IMR-90 (cell line): ENCODE results near the gene SEPTIN2. TPM values are rescaled to one million over a fixed set of nuclear protein-coding genes. Genes with fewer than 3 reads are reported as not detected.

Experiments
- ATAC-seq: fragments of 200-7000 bp; cut with Tn5 transposase; 2 replicates; pipeline ENCODE4 v1.9.1; 2020; ENCODE audit warnings: low read depth, mild to moderate bottlenecking, moderate library complexity
- BruUV-seq: library from RNA; stranded (reverse); fragments of 400-500 nt; replicated peaks from 2 replicates; lab custom pipeline; 2021; lab: Mats Ljungman, UMichigan
- CTCF ChIA-PET: fragments of 300-600 bp; formaldehyde crosslinking; extraction: SDS; loops from one replicate; lab custom pipeline; 2021; ENCODE audit warnings: antibody characterized with exemption; lab: Yijun Ruan, JAX
- POLR2A ChIA-PET: fragments of 300-600 bp; sonication (Branson Sonifier 250); formaldehyde crosslinking; loops from one replicate; lab custom pipeline; 2022; ENCODE audit warnings: antibody characterized with exemption; ENCODE audit not compliant: unreplicated experiment; lab: Charles Lee
- DNase-seq: peaks from one replicate; pipeline ENCODE4 v3.0.0; 2013
- H2AFZ ChIP-seq: replicated peaks from 2 replicates; pipeline ENCODE3; 2013; ENCODE audit warnings: low read length, mild to moderate bottlenecking; ENCODE audit not compliant: poor library complexity
- H2AK5ac ChIP-seq: 2 replicates; pipeline ENCODE4 v1.6.1; 2013; ENCODE audit warnings: low read depth, low read length, inconsistent platforms
- H2AK9ac ChIP-seq: replicated peaks from 2 replicates; pipeline ENCODE3; 2013; ENCODE audit warnings: mild to moderate bottlenecking, low read depth, low read length, moderate library complexity; ENCODE audit not compliant: poor library complexity
- H2BK120ac ChIP-seq: 2 replicates; pipeline ENCODE4 v1.6.1; 2013; ENCODE audit warnings: low read depth, low read length, inconsistent platforms
- H2BK15ac ChIP-seq: 3 replicates; pipeline ENCODE4 v1.6.1; 2013; ENCODE audit warnings: low read depth, low read length, inconsistent platforms
- H2BK20ac ChIP-seq: 2 replicates; pipeline ENCODE4 v1.6.1; 2013; ENCODE audit warnings: low read depth, mild to moderate bottlenecking, inconsistent platforms, low read length, moderate library complexity
- H2BK5ac ChIP-seq: 2 replicates; pipeline ENCODE4 v1.6.1; 2013; ENCODE audit warnings: mild to moderate bottlenecking, low read depth, low read length, inconsistent platforms; ENCODE audit not compliant: poor library complexity, severe bottlenecking
- H3K14ac ChIP-seq: replicated peaks from 2 replicates; pipeline ENCODE4 v1.6.1; 2013; ENCODE audit warnings: low read depth, low read length, inconsistent platforms
- H3K18ac ChIP-seq: 2 replicates; pipeline ENCODE4 v1.6.1; 2013; ENCODE audit warnings: low read depth, low read length, control low read depth
- H3K23ac ChIP-seq: 2 replicates; pipeline ENCODE4 v1.6.1; 2013; ENCODE audit warnings: low read depth, low read length, inconsistent platforms
- H3K27ac ChIP-seq: 2 replicates; pipeline ENCODE4 v1.5.1; 2013; ENCODE audit warnings: mild to moderate bottlenecking, control low read depth, low read length; ENCODE audit not compliant: insufficient read depth
- H3K27me3 ChIP-seq: 2 replicates; pipeline ENCODE4 v1.6.1; 2013; ENCODE audit warnings: low read length; ENCODE audit not compliant: control insufficient read depth, insufficient read depth
- H3K36me3 ChIP-seq: 2 replicates; pipeline ENCODE4 v1.6.1; 2013; ENCODE audit warnings: low read length, mixed read lengths; ENCODE audit not compliant: control insufficient read depth, insufficient read depth
- H3K4ac ChIP-seq: 2 replicates; pipeline ENCODE4 v1.6.1; 2013; ENCODE audit warnings: low read depth, low read length, inconsistent platforms
- H3K4me1 ChIP-seq: 2 replicates; pipeline ENCODE4 v1.6.1; 2013; ENCODE audit warnings: low read length, mixed read lengths; ENCODE audit not compliant: control insufficient read depth, insufficient read depth
- H3K4me2 ChIP-seq: 2 replicates; pipeline ENCODE4 v1.6.1; 2013; ENCODE audit warnings: low read depth, mild to moderate bottlenecking, control low read depth, low read length, moderate library complexity
- H3K4me3 ChIP-seq: 2 replicates; pipeline ENCODE4 v1.5.1; 2013; ENCODE audit warnings: low read depth, mild to moderate bottlenecking, control low read depth, low read length, moderate library complexity; ENCODE audit not compliant: insufficient read depth
- H3K56ac ChIP-seq: 2 replicates; pipeline ENCODE4 v1.6.1; 2013; ENCODE audit warnings: low read length, inconsistent platforms; ENCODE audit not compliant: insufficient read depth; ENCODE audit errors: extremely low read depth
- H3K79me1 ChIP-seq, 2 experiments: 2 replicates each; pipeline ENCODE4 v1.6.1; 2013; ENCODE audit warnings: low read length in 2 of 2, inconsistent platforms in 1 of 2, low read depth in 1 of 2
- H3K9ac ChIP-seq: 2 replicates; pipeline ENCODE4 v1.6.1; 2013; ENCODE audit warnings: low read depth, low read length, control low read depth
- H3K9me1 ChIP-seq: 2 replicates; pipeline ENCODE4 v1.6.1; 2013; ENCODE audit warnings: low read length, inconsistent platforms; ENCODE audit not compliant: insufficient read depth
- H3K9me3 ChIP-seq: 2 replicates; pipeline ENCODE4 v1.6.1; 2013; ENCODE audit warnings: low read length; ENCODE audit not compliant: control insufficient read depth, insufficient read depth
- H4K20me1 ChIP-seq: 2 replicates; pipeline ENCODE4 v1.6.1; 2013; ENCODE audit warnings: low read length, inconsistent platforms; ENCODE audit not compliant: insufficient read depth
- H4K5ac ChIP-seq: 2 replicates; pipeline ENCODE4 v1.6.1; 2013; ENCODE audit warnings: mild to moderate bottlenecking, low read depth, low read length, control low read depth
- H4K8ac ChIP-seq, 2 experiments: 2 replicates each; pipeline ENCODE4 v1.6.1; 2013; ENCODE audit warnings: low read depth in 2 of 2, low read length in 2 of 2, control low read depth in 1 of 2, inconsistent platforms in 1 of 2
- H4K91ac ChIP-seq: 2 replicates; pipeline ENCODE4 v1.6.1; 2013; ENCODE audit warnings: low read depth, low read length, inconsistent platforms; ENCODE audit not compliant: insufficient read depth
- BHLHE40 ChIP-seq: fragments of 150-350 bp; IDR thresholded peaks from 2 replicates; pipeline ENCODE4 v1.6.1; 2016; ENCODE audit warnings: mild to moderate bottlenecking, low read depth, low read length
- CEBPB ChIP-seq: IDR thresholded peaks from 2 replicates; pipeline ENCODE4 v1.6.1; 2012; ENCODE audit warnings: low read depth, low read length, improper control_type of control experiment
- CHD1 ChIP-seq: IDR thresholded peaks from 2 replicates; pipeline ENCODE4 v1.6.1; 2012; ENCODE audit warnings: low read depth, low read length, improper control_type of control experiment
- FOS ChIP-seq: fragments of 150-350 bp; IDR thresholded peaks from 2 replicates; pipeline ENCODE4 v1.6.1; 2016; ENCODE audit warnings: low read depth, low read length
- MAFK ChIP-seq: IDR thresholded peaks from 2 replicates; pipeline ENCODE4 v1.6.1; 2012; ENCODE audit warnings: low read depth, low read length, improper control_type of control experiment
- MAZ ChIP-seq: IDR thresholded peaks from 2 replicates; pipeline ENCODE4 v1.6.1; 2012; ENCODE audit warnings: low read depth, mild to moderate bottlenecking, low read length, improper control_type of control experiment, moderate library complexity, borderline replicate concordance
- MXI1 ChIP-seq: IDR thresholded peaks from 2 replicates; pipeline ENCODE4 v1.6.1; 2012; ENCODE audit warnings: low read depth, mild to moderate bottlenecking, low read length, moderate library complexity, borderline replicate concordance
- NFE2L2 ChIP-seq: fragments of 150-350 bp; IDR thresholded peaks from 2 replicates; pipeline ENCODE4 v1.6.1; 2016; ENCODE audit warnings: low read depth, mild to moderate bottlenecking, low read length
- POLR2A ChIP-seq: IDR thresholded peaks from 2 replicates; pipeline ENCODE4 v1.6.1; 2012; ENCODE audit warnings: mild to moderate bottlenecking, low read depth, low read length
- RAD21 ChIP-seq: IDR thresholded peaks from 2 replicates; pipeline ENCODE4 v1.6.1; 2012; ENCODE audit warnings: low read length, improper control_type of control experiment
- RCOR1 ChIP-seq: IDR thresholded peaks from 2 replicates; pipeline ENCODE4 v1.6.1; 2012; ENCODE audit warnings: mild to moderate bottlenecking, low read length, improper control_type of control experiment; ENCODE audit not compliant: insufficient replicate concordance
- RFX5 ChIP-seq: IDR thresholded peaks from 2 replicates; pipeline ENCODE4 v1.8.0; 2012; ENCODE audit warnings: low read depth, mild to moderate bottlenecking, low read length, moderate library complexity
- SMC3 ChIP-seq: fragments of 150-350 bp; IDR thresholded peaks from 2 replicates; pipeline ENCODE4 v1.6.1; 2016; ENCODE audit warnings: low read depth, mild to moderate bottlenecking, antibody characterized with exemption, low read length, moderate library complexity
- WGBS, 2 experiments: methylation state at CpG; one replicate each; pipeline versions ENCODE4 v1.1.5 to v1.1.7; 2013; ENCODE audit warnings: missing lambda C conversion rate in 2 of 2; ENCODE audit not compliant: insufficient read length in 1 of 2; ENCODE audit errors: extremely low coverage in 2 of 2; 5-methylcytosine and 5-hydroxymethylcytosine counted together
- dilution Hi-C: fragments of 300-500 bp; cut with HindIII; formaldehyde crosslinking; loops from one replicate; pipeline ENCODE4 v1.14.3; 2018; ENCODE audit warnings: low sequenced_read_pairs; ENCODE audit not compliant: unreplicated experiment
- in situ Hi-C: fragments of 300-500 bp; cut with MboI; formaldehyde crosslinking; loops from 3 replicates; pipeline ENCODE4 v1.14.3; 2019; ENCODE audit warnings: low sequenced_read_pairs, inconsistent platforms, mixed read lengths
- intact Hi-C: fragments of 100-400 bp; cut with micrococcal nuclease; formaldehyde crosslinking; loops from 2 replicates; pipeline ENCODE4 v1.10.0; 2022
- polyA plus RNA-seq, 3 experiments: library from polyadenylated mRNA; depleted of rRNA; stranded (reverse); fragments of >200 nt; gene quantifications; 2 replicates each; pipeline ENCODE4 v1.2.3, GENCODE V29; 2012; ENCODE audit warnings: low replicate concordance in 1 of 3
- total RNA-seq: library from RNA; depleted of rRNA; stranded (reverse); fragments of >200 nt; gene quantifications from 2 replicates; pipeline ENCODE4 v1.2.3, GENCODE V29; 2012
- TF ChIP-seq, protein P1 (sequence below): fragments of 150-350 bp; IDR thresholded peaks from 2 replicates; pipeline ENCODE4 v1.6.1; 2016; ENCODE audit warnings: low read depth, mild to moderate bottlenecking, low read length, moderate library complexity, borderline replicate concordance
- TF ChIP-seq, protein P2 (sequence below): conservative IDR thresholded peaks from 2 replicates; pipeline ENCODE4 v1.5.1; 2012; ENCODE audit warnings: mild to moderate bottlenecking, low read depth, low read length, improper control_type of control experiment
- TF ChIP-seq, protein P3 (sequence below): fragments of 150-350 bp; IDR thresholded peaks from 2 replicates; pipeline ENCODE4 v1.6.1; 2017; ENCODE audit warnings: mild to moderate bottlenecking, antibody characterized with exemption, low read length, low read depth

The SEPTIN2 gene
- total and polyA plus RNA-seq, 2 of the 4 experiments (the other 2 are of a cell fraction) = 420 to 504 TPM

DNA sequence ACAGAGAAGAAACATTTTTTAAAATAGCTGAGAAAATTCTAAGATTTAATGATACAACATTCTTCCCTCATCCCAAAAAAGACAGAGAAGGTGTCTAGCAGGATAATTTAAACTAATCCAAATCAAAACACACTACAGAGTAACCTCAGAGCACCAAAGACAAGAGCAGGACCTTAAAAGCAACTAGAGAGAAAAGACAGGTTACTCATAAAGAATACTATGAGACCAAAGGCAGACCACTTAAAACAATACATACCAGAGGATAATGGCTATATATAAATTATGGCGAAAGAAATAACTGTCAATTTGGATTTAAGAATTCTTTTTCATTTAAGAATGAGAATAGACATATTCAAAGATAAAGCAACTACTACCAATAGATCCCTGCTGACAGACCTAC, 40.2 kb upstream of the SEPTIN2 start:
- BruUV-seq = no TSS peak
- no peak overlapping the region for H3K4me3 ChIP-seq
- H2BK5ac ChIP-seq = no peak overlapping the region
- intact Hi-C loops = no loop called here
- H3K23ac ChIP-seq = no peak overlapping the region
- no peak overlapping the region for H2BK15ac ChIP-seq
- in situ Hi-C loops = no loop called here
- H3K36me3 ChIP-seq = peaks cover 3% of the 10 kb centered on the region
- no peak overlapping the region for H4K5ac ChIP-seq
- no peak overlapping the region for H3K4ac ChIP-seq
- dilution Hi-C loops = no loop called here
- H4K91ac ChIP-seq = no peak overlapping the region
- no peak overlapping the region for H3K56ac ChIP-seq
- no peak overlapping the region for H2BK120ac ChIP-seq
- CTCF ChIA-PET = no interaction called here
- no peak overlapping the region for H2BK20ac ChIP-seq
- no peak overlapping the region for H3K18ac ChIP-seq
- H3K9me1 ChIP-seq = peaks cover 21% of the 10 kb centered on the region
- ATAC-seq = no peak
- H3K4me1 ChIP-seq = peaks cover 15% of the 10 kb centered on the region
- no peak for TF ChIP-seq RAD21
- no peak for TF ChIP-seq CEBPB
- TF ChIP-seq MXI1 = no peak
- TF ChIP-seq, protein P1, sequence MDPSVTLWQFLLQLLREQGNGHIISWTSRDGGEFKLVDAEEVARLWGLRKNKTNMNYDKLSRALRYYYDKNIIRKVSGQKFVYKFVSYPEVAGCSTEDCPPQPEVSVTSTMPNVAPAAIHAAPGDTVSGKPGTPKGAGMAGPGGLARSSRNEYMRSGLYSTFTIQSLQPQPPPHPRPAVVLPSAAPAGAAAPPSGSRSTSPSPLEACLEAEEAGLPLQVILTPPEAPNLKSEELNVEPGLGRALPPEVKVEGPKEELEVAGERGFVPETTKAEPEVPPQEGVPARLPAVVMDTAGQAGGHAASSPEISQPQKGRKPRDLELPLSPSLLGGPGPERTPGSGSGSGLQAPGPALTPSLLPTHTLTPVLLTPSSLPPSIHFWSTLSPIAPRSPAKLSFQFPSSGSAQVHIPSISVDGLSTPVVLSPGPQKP = no peak
- no peak for TF ChIP-seq CHD1
- no peak for TF ChIP-seq RFX5
- no peak for TF ChIP-seq SMC3
- TF ChIP-seq BHLHE40 = no peak
- TF ChIP-seq, protein P2, sequence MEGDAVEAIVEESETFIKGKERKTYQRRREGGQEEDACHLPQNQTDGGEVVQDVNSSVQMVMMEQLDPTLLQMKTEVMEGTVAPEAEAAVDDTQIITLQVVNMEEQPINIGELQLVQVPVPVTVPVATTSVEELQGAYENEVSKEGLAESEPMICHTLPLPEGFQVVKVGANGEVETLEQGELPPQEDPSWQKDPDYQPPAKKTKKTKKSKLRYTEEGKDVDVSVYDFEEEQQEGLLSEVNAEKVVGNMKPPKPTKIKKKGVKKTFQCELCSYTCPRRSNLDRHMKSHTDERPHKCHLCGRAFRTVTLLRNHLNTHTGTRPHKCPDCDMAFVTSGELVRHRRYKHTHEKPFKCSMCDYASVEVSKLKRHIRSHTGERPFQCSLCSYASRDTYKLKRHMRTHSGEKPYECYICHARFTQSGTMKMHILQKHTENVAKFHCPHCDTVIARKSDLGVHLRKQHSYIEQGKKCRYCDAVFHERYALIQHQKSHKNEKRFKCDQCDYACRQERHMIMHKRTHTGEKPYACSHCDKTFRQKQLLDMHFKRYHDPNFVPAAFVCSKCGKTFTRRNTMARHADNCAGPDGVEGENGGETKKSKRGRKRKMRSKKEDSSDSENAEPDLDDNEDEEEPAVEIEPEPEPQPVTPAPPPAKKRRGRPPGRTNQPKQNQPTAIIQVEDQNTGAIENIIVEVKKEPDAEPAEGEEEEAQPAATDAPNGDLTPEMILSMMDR = no peak
- no peak for TF ChIP-seq RCOR1
- TF ChIP-seq MAFK = no peak
- no peak for TF ChIP-seq NFE2L2
- no peak for TF ChIP-seq POLR2A
- TF ChIP-seq FOS = no peak
- TF ChIP-seq, protein P3, sequence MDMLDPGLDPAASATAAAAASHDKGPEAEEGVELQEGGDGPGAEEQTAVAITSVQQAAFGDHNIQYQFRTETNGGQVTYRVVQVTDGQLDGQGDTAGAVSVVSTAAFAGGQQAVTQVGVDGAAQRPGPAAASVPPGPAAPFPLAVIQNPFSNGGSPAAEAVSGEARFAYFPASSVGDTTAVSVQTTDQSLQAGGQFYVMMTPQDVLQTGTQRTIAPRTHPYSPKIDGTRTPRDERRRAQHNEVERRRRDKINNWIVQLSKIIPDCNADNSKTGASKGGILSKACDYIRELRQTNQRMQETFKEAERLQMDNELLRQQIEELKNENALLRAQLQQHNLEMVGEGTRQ = no peak
- TF ChIP-seq MAZ = no peak
- H4K8ac ChIP-seq = no peak overlapping the region
- H4K20me1 ChIP-seq = peaks cover 49% of the 10 kb centered on the region
- H3K79me1 ChIP-seq = peaks cover 29 to 56% of the 10 kb centered on the region in 2 experiments
- no peak overlapping the region for H3K9ac ChIP-seq
- no peaks in the 10 kb centered on the region for H3K27me3 ChIP-seq
- no peak overlapping the region for H2AFZ ChIP-seq
- no peaks in the 10 kb centered on the region for H3K9me3 ChIP-seq
- no peak overlapping the region for H2AK9ac ChIP-seq
- no peak overlapping the region for H2AK5ac ChIP-seq
- DNase-seq = no peak
- H3K4me2 ChIP-seq = no peak overlapping the region
- no peak overlapping the region for H3K27ac ChIP-seq
- no peak overlapping the region for H3K14ac ChIP-seq
- WGBS, 2 experiments = no CpG with 5 or more reads among the region's 1 CpG
- POLR2A ChIA-PET = no interaction called here
